Large intestine (tissue), 3 donors: Measurements from ENCODE around the gene HMX1. TPM values are rescaled to one million over a fixed set of nuclear protein-coding genes. Genes with fewer than 3 reads are reported as not detected.

Source experiments
- DNase-seq, 2 donors: peaks; one replicate each; pipeline versions ENCODE4 v3.0.0 to v3.0.0-alpha.2; 2013
- H3K27ac ChIP-seq: one replicate; pipeline ENCODE4 v1.5.1; 2013; ENCODE audit warnings: low read length
- H3K27me3 ChIP-seq: 2 replicates; pipeline ENCODE4 v1.6.1; 2013; ENCODE audit warnings: low read length; ENCODE audit not compliant: control insufficient read depth, insufficient read depth
- H3K36me3 ChIP-seq: 2 replicates; pipeline ENCODE4 v1.6.1; 2013; ENCODE audit warnings: low read length; ENCODE audit not compliant: control insufficient read depth, insufficient read depth
- H3K4me1 ChIP-seq: one replicate; pipeline ENCODE4 v1.6.1; 2013; ENCODE audit warnings: low read length; ENCODE audit not compliant: control insufficient read depth, insufficient read depth
- H3K4me3 ChIP-seq: one replicate; pipeline ENCODE4 v1.5.1; 2013; ENCODE audit warnings: low read length
- H3K9me3 ChIP-seq: one replicate; pipeline ENCODE4 v1.6.1; 2013; ENCODE audit warnings: mild to moderate bottlenecking, low read depth, low read length, moderate library complexity; ENCODE audit not compliant: control insufficient read depth
- WGBS: methylation state at CpG from one replicate; pipeline ENCODE4 v1.1.5; 2013; ENCODE audit warnings: low lambda C conversion rate; ENCODE audit not compliant: insufficient coverage; 5-methylcytosine and 5-hydroxymethylcytosine counted together
- polyA plus RNA-seq: library from polyadenylated mRNA; unstranded; fragments of 120-200 nt; gene quantifications from one replicate; pipeline ENCODE4 v1.2.1, GENCODE V29; 2013

HMX1 gene
- polyA plus RNA-seq, 1 donor: not detected

DNA sequence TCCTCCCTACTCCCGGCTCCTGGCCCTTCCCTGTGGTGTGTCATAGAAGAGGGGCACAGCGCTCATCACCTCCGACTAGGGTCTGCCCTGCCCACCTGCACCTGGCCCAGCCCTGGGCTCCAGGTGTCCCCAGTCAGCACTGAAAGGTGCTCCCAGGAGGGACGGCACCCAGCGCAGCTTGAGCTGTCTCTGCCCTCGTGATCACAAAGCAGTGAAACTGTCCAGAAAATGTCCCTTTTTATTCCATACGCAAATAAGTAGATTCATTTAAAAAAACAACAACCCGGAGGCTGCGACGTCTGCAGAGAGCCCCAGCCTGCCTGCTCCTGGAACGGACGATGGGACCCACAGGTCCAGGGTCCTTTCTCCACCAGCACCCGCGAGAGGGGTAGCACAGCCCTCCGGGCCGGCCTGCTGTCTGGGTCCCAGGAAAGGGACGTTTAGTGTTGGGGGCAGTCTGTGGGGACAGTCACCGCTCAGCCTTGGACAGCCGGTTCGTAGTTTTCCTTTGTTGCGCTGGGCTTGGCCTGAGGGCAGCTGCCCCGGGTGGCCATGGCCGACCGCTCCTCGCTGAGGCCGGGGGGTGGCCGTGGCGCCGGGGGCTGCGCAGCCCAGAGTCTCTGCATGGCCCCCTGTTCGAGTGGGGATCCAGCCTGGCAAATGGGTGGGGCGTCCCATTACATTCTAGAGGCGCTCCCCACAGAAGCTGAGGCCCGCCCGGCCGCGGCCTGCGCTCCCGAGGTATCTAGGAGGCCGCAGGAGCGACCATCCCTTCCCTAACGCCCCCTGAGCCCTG, 4.6 kb downstream of the HMX1 start:
- WGBS: no CpG with 5 or more reads among the region's 42 CpGs
- H3K27ac ChIP-seq: no peak overlapping the region
- no peaks in the 10 kb centered on the region for H3K9me3 ChIP-seq
- H3K4me3 ChIP-seq: no peak overlapping the region
- peaks cover 88% of the 10 kb centered on the region for H3K27me3 ChIP-seq
- no peak for DNase-seq
- H3K4me1 ChIP-seq: no peaks in the 10 kb centered on the region
- no peaks in the 10 kb centered on the region for H3K36me3 ChIP-seq

DNA sequence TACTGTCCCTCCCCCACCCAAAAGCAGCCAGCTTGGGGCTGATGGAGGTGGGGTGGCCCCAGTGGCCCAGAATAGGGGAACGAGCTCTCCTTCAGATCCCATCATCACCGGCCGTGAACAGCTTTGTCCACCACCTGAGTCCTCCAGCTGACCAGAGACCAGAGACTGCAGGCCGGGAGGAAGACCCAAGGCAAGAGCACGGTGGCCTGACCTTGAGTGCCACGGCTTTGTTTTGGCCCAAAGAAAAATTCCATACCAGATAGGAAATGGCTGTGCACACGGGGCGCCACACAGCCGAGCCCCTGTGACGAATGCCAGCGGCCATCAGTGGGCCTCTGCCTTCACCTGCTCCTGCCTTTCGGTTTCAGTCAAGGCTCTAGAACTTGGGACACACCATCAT, 5.2 kb downstream of the HMX1 start:
- Histone ChIP-seq H3K27ac (no peak overlapping the region), H3K4me1 (no peaks in the 10 kb centered on the region), H3K36me3 (no peaks in the 10 kb centered on the region), H3K9me3 (peaks cover 5% of the 10 kb centered on the region), H3K27me3 (peaks cover 93% of the 10 kb centered on the region), H3K4me3 (no peak overlapping the region)
- no CpG with 5 or more reads among the region's 12 CpGs for WGBS
- peak in 1 of 2 donors; percentile 24 for DNase-seq

DNA sequence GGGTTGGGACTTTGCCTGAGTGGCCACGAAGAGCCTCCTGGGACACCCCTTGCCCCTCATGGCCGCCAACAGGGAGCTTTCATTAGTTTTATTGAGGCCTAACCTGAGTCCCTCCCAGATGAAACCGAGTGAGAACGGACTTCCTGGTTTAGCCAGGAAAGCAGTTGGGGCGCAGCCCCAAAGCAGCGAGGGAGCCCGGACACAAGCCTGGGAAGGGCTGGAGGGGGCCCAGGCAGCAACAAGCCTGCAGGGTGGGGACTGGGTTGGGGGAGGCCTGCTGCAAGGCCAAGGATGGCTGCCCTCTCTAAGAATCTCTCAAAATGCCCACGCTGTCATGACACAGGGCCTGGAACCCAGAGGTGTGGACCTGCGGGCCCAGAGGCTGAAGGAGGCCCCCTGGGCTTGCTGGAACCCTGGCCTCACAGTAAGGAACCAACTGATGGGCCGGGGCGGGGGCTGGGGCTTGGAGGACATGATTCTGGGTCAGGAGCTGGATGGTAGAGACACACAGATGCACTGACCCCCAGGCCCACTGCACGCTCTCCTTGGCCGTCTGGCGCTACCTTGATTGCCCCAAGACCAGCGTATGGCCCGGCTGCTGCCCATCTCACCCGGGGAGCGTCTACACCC, 5.8 kb downstream of the HMX1 start:
- Histone ChIP-seq H3K4me1 (no peaks in the 10 kb centered on the region), H3K4me3 (no peak overlapping the region), H3K27me3 (peaks cover 96% of the 10 kb centered on the region), H3K27ac (no peak overlapping the region), H3K9me3 (peaks cover 7% of the 10 kb centered on the region), H3K36me3 (no peaks in the 10 kb centered on the region)
- DNase-seq: no peak
- WGBS: no CpG with 5 or more reads among the region's 18 CpGs

DNA sequence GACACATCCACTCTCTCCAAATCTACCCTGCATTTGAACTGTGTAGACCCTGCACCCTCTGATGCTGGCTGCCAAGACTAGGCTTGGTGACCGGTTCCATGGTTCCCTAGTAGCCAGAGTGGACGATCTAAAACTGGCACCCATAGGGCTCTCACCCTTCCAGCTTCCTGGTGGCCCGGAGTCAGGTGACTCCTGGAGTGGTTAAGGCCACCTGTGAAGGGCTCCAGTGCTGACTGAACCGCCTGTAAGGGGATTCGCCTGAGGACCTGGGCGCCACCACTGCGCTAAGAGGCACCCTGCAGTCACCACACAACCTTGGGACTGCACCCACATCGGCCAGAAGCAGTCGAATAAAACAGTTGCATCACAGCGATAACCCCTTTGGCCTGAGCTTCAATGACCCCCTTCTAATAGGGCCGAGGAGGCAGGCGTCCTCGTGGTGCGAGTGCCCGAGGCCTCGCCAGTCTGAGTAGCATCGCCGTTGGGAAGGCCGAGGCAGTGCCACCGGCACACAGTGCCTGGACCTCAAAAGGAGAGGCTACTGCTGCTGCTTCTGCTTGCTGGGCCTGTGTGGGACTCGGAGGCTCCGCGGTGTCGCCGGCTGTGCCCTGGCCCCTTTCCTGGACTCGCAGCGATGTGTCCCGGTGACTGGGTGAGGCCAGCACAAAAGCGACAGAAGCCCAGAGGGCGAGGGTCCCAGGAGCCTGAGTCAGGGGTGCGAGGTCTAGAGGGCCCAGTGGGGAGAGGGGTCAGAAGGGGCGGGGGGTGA, 6.5 kb downstream of the HMX1 start:
- H3K27ac ChIP-seq: no peak overlapping the region
- DNase-seq: no peak
- no peak overlapping the region for H3K4me3 ChIP-seq
- peaks cover 11% of the 10 kb centered on the region for H3K9me3 ChIP-seq
- H3K27me3 ChIP-seq: peaks cover 95% of the 10 kb centered on the region
- WGBS: no CpG with 5 or more reads among the region's 32 CpGs
- H3K4me1 ChIP-seq: no peaks in the 10 kb centered on the region
- no peaks in the 10 kb centered on the region for H3K36me3 ChIP-seq

DNA sequence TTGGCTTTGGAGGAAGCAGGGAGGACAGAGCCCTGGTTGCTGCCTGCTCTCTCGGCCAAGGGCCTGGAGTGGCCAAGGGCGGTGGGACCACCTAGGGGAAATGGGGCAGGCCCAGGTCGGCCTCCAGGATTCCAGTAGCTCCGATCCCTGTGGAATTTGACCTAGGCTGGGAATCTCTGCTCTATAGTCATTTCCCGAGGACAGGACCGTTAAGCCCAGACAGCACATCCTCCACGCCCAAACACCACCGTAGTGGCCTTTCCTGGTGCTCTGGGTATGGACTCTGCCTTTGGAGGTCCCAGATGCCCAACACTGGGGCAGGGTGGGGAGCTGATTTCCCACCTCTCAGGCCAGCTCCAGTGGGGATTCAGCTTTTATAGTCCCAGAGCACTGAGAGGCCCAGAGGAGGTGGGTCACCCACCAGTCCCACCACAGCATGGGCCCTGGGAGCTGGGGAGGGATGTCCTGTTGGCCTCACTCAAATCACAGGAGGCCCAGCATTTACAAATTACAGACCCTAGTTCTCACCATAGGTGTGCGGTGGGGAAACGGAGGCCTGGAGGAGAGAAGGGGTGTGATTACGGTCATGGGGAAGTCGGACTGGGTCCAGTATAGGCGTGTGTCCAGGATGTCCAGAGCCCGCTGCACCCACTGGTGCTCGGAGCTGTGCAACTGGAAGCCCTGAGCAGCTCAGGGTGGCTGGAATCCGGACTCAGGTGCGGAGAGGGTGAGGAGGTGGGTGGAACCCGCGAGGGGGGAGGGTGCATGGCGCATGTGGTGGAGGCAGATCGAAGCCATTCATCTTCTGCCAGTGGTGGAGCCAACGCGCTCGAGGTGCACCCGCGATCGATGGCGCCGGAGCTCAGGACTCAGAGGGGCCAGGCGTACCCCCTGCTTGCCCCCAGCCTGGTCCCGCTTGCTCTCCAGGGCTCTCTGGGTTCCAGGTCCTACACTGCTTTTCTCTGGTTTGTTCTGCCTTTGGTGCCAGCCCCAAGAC, 7.7 kb downstream of the HMX1 start:
- H3K4me1 ChIP-seq: no peaks in the 10 kb centered on the region
- DNase-seq: no peak
- no peak overlapping the region for H3K27ac ChIP-seq
- no peaks in the 10 kb centered on the region for H3K36me3 ChIP-seq
- no CpG with 5 or more reads among the region's 31 CpGs for whole genome bisulfite sequencing
- H3K4me3 ChIP-seq: no peak overlapping the region
- peaks cover 15% of the 10 kb centered on the region for H3K9me3 ChIP-seq
- H3K27me3 ChIP-seq: peaks cover 95% of the 10 kb centered on the region

DNA sequence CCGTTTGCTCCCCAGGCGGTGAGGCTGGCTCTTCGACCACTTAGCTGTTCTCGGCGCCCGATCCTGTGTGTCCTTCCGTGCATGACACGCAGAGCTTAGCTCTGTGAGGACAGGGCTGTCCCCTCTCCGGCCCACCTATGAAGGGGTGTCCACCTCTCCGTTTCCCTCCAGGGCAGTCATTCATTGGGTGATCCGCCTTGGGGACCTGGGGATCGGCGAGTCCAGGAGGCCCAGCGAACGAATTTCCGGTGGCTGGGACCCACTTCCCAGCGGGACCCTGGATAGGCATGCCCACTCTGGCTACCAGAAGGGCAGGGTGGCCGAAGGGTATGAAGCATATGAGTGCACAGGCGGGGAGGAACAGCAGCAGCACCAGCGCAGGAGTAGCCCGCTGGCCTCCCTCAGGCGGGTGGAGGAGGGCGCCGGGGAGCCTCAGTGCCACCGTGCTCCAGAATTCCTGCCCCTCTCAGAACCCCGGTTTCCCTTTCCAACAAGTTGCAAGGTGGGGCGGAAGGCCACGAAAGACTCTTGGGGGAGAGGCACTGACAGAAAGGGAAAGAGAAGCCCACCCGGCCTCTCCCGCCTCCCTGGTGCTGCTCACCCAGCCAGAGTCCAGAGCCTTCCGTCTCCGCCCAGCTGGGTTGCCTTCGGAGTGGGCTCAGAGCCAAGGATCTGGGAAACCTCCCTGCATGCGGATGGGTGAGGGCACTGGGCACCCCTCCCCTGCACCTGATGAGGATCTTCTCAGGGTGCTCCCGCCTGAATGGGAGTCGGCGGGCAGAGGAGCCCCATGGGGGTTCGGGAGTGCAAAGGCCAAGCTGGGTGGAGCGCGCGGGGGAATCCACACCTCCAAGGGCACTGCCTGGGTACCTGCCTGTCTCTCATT, 8.6 kb downstream of the HMX1 start:
- H3K9me3 ChIP-seq: peaks cover 19% of the 10 kb centered on the region
- no CpG with 5 or more reads among the region's 41 CpGs for WGBS

DNA sequence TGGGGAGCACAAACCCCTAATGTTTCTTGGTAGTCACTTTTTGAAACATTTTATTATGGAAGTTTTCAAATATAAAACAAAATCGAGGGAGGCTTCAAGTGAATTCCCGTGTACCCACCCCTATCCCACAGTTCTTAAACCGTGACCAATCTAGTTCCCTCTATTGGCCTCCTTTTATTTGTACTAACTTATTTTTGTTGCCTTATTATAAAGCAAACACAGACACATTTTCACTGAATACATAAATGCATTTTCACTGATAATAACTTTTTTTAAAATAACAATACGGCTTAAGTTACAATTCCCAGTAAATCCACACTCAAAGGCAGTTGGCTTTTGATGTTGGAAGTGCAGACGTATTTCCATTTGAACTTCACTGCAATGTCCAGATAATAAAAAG, 9.3 kb downstream of the HMX1 start:
- H3K9me3 ChIP-seq: peaks cover 25% of the 10 kb centered on the region
- no peak overlapping the region for H3K4me3 ChIP-seq
- WGBS: 0% methylated on average over 3 of the region's 5 CpGs
- DNase-seq: no peak
- H3K27me3 ChIP-seq: peaks cover 99% of the 10 kb centered on the region
- H3K4me1 ChIP-seq: no peaks in the 10 kb centered on the region
- H3K27ac ChIP-seq: no peak overlapping the region
- H3K36me3 ChIP-seq: no peaks in the 10 kb centered on the region

More for the DNA sequence above, 8.6 kb downstream of the HMX1 start:
- H3K27me3 ChIP-seq: peaks cover 95% of the 10 kb centered on the region
- H3K4me1 ChIP-seq: no peaks in the 10 kb centered on the region
- no peak for DNase-seq
- no peaks in the 10 kb centered on the region for H3K36me3 ChIP-seq
- no peak overlapping the region for H3K4me3 ChIP-seq
- no peak overlapping the region for H3K27ac ChIP-seq

DNA sequence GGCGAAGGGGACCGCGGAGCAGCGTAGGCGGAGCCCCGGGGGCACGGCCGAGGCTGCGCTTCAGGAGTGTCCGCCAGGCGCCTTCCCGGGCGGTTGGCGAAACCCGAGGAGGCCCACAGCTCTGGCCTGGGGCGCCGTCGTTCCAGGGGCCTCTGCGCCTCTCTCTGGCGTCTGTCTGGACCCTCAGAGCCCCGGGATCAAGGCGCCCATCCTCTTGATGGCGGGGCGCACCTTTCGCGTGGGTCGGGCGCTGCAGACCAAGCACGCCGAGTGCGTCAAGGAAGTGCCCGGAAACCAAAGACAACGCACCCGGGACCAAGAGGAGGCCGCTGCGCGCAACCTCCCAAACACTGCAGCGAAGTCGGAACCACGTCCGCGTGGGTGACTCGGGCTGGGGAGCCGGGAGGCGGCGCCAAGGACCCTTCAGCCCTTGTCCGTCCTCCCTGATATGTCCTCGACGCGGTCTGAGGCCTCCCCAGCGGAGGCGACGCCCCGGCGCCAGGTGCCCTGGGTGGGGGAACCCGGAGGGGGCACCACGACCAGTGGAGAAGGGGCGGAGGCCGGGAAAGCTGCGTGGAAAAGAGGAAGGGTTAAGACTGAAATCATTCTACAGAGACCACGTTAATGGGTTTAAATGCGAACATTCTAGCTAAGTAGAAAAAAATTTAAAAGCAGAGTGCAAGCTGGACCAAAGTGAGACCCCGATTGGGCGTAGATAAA, 9.9 kb downstream of the HMX1 start:
- peaks cover 99% of the 10 kb centered on the region for H3K27me3 ChIP-seq
- H3K9me3 ChIP-seq: peaks cover 29% of the 10 kb centered on the region
- H3K36me3 ChIP-seq: no peaks in the 10 kb centered on the region
- no peak overlapping the region for H3K27ac ChIP-seq
- no peak for DNase-seq
- H3K4me3 ChIP-seq: no peak overlapping the region
- H3K4me1 ChIP-seq: no peaks in the 10 kb centered on the region
- WGBS: 13% methylated on average over 3 of the region's 64 CpGs
